GM12872 (cell line): Measurements from ENCODE around the gene SSNA1.

Experiments
- TF ChIP-seq, protein P1 (sequence below): IDR thresholded peaks from 3 replicates; pipeline ENCODE4 v1.5.1; 2011; ENCODE audit warnings: low read depth, mild to moderate bottlenecking, low read length, moderate library complexity; ENCODE audit not compliant: insufficient read depth

SSNA1 gene

DNA sequence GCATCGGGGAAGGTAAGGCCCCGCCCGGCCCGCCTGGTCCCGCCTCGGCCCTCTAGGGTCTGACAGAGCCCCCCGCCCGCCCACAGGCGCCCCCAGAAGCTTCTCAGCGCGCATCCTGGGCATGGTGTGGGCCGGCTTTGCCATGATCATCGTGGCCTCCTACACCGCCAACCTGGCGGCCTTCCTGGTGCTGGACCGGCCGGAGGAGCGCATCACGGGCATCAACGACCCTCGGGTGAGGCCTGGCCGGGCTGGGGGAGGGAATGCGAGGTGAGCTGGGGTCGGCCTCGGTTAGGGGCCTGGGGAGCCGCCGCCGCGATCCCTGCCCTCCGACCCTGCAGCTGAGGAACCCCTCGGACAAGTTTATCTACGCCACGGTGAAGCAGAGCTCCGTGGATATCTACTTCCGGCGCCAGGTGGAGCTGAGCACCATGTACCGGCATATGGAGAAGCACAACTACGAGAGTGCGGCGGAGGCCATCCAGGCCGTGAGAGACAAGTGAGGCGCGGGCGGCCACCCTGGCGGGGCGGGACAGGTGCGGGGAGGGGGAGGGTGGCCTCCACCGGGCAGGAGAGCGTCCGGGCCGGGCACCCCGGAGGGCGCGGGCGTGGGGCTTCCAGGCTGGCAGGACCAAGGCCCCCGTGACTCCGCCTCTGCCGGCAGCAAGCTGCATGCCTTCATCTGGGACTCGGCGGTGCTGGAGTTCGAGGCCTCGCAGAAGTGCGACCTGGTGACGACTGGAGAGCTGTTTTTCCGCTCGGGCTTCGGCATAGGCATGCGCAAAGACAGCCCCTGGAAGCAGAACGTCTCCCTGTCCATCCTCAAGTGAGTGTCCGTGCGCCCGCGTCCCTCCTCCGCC lies 25.7 kb upstream of the SSNA1 start:
- TF ChIP-seq, protein P1, sequence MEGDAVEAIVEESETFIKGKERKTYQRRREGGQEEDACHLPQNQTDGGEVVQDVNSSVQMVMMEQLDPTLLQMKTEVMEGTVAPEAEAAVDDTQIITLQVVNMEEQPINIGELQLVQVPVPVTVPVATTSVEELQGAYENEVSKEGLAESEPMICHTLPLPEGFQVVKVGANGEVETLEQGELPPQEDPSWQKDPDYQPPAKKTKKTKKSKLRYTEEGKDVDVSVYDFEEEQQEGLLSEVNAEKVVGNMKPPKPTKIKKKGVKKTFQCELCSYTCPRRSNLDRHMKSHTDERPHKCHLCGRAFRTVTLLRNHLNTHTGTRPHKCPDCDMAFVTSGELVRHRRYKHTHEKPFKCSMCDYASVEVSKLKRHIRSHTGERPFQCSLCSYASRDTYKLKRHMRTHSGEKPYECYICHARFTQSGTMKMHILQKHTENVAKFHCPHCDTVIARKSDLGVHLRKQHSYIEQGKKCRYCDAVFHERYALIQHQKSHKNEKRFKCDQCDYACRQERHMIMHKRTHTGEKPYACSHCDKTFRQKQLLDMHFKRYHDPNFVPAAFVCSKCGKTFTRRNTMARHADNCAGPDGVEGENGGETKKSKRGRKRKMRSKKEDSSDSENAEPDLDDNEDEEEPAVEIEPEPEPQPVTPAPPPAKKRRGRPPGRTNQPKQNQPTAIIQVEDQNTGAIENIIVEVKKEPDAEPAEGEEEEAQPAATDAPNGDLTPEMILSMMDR: no peak

DNA sequence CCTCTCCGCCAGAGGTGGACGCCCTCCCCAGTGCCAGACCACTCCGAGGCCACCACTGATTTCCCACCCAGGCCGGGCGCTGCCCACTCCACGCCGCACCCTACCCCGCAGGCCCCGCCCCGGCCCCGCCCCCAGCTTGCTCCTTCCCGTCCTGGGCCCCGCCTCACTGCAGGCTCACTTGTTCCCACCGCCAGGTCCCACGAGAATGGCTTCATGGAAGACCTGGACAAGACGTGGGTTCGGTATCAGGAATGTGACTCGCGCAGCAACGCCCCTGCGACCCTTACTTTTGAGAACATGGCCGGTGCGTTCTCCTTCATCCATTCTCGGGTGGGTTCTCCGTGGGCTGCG lies 25.1 kb upstream of the SSNA1 start:
- TF ChIP-seq, protein P1: no peak

DNA sequence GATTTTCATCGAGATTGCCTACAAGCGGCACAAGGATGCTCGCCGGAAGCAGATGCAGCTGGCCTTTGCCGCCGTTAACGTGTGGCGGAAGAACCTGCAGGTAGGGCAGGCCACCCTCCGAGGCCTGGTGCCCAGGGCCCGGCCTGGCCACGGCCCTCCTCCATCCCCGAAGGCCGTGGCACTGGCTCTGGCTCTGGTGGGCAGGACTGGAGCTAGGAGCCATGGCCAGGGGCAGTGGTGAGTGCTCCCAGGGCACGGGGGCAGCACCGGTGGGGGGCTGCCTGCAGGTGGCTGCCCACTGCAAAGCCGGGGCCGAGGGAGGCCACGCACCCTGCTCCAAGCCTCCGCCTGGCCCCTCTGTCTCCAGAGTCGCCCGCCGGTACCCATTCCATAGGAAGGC lies 24.7 kb upstream of the SSNA1 start:
- TF ChIP-seq, protein P1: no peak

DNA sequence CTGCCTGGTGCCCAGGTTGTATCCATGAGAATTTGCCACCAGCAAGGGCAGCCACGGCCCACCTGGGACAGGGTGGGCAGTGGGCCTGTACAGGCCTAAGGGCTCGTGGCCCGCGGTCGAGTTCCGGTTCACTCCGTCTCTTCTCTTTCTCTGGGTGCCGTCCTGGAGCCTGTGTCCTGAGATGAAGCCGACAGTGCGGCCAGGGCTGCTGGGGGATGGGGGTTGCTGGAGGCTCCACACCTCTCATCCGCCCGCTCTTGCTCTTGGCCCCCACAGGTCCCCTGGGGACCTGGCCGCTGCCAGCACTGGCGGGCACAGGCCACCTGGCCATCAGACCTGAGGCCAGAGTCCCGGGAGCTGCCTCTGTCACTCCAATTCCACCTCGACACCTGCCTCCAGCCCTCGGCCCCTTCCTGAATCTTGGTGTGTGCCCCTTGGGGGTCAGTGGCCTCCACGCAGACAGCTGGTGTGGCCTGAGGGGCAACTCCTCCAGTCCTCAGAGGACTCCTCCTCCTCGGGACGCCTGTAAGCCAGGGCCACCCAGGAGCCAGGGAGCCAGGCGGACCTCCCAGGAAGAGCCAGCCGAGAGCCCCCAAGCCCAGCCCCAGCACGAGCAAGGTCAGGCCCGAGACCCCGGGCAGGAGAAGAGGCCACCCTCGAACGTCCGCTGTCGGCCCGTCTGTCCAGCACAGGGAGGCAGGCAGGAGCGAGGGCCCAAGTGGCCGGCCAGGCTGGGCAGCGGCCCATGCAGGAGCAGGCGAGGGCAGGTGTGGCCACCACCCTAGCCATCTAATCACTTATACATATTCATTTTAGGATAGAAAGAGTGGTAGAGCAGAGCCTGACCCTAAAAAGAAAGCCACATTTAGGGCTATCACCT lies 23.9 kb upstream of the SSNA1 start:
- TF ChIP-seq, protein P1: no peak

DNA sequence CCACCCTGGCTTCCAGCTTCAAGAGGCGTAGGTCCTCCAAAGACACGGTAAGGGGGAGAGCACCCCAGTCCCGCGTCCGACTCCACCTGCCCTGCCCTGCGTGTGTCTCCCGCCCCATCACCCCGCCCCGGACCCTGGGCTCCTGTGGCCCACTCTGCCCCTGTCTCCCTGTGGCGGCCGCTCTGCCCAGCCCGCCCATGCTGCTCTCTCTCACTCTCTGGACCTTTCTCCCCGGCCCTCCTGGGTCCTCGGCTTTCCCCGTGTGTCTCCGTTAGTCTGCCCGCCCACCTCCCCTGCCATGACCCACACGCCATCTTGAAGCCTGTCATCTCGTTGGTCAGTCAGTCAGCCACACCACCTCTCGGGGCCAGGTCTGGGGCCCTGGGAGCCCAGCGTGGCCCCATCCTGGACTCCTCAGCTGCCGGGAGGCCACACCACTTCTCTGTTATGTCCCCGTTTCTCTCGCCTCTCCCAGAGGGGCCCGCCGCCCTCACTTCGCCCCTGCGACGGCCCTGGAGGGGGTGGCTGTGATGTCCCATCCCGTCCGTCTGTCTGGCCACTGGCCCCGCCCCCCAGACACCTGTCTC lies 23.1 kb upstream of the SSNA1 start:
- TF ChIP-seq, protein P1: no peak

DNA sequence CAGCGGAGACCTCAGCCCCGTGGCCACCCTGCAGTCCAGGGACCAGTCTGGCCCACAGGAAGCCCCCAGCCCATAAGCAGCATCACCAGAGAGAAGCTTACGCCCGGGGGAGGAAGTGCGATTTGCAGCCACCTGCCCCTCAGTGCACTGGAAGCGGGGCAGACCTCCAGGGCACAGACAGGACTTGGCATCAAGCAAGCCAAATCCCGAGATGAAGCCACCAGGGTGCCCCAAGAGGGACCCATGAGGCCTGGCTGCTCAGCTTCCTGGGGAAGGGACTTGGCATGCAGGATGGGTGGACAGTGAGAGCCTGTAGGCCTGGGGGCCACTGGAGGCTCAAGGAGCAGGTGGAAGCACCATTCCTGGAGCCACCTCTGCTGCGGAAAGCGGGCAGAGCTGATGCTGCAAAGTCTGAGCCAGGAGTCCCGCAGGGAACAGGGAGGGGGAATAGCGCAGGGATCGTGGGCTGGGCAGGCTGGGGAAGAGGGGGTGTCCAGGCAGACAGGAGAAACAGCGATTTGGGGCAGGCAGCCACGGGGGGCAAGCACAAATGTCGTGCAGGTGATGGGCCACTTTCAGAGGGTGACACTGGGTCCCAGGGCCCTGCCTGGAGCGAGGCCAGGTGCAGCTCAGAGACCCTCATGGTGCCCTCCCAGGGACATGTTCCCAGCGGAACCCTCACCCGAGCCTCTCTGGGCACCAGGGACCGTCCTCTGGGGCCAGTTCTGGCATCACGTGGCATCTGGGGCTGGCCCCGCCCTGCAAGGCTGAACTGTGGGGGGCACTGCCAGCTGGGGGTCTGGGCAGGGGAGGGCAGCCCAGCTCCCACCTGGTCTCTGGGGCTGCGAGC lies 21.9 kb upstream of the SSNA1 start:
- TF ChIP-seq, protein P1: no peak
